ACC112 (cell line): ENCODE results near the gene IGF2R.
A peak's percentile ranks its signal among the peaks of the same experiment; 100 is the strongest.

Experiments used
- H2AFZ ChIP-seq: fragments of 200-600 bp; sonication (generic); one replicate; pipeline ENCODE4 v1.6.0; 2017; ENCODE audit warnings: antibody characterized with exemption, low read length; ENCODE audit not compliant: unreplicated experiment
- H3K27ac ChIP-seq: fragments of 200-600 bp; sonication (generic); 2 replicates; pipeline ENCODE4 v1.5.1; 2014; ENCODE audit warnings: low read depth, mild to moderate bottlenecking, antibody characterized with exemption, low read length, moderate library complexity
- H3K27me3 ChIP-seq: fragments of 200-600 bp; sonication (generic); 2 replicates; pipeline ENCODE4 v1.6.1; 2014; ENCODE audit warnings: mild to moderate bottlenecking, antibody characterized with exemption, low read length, moderate library complexity, mixed read lengths; ENCODE audit not compliant: insufficient read depth
- H3K36me3 ChIP-seq: fragments of 200-600 bp; sonication (generic); 2 replicates; pipeline ENCODE4 v1.6.1; 2016; ENCODE audit warnings: mild to moderate bottlenecking, antibody characterized with exemption, low read length, moderate library complexity, mixed read lengths; ENCODE audit not compliant: insufficient read depth
- H3K4me1 ChIP-seq: fragments of 200-600 bp; sonication (generic); one replicate; pipeline ENCODE4 v1.6.1; 2016; ENCODE audit warnings: low read length, mixed read lengths; ENCODE audit not compliant: insufficient read depth, unreplicated experiment, control insufficient read depth
- H3K4me3 ChIP-seq: fragments of 200-600 bp; sonication (generic); 2 replicates; pipeline ENCODE4 v1.5.1; 2014; ENCODE audit warnings: mild to moderate bottlenecking, low read depth, low read length
- H3K79me2 ChIP-seq: fragments of 200-600 bp; sonication (generic); one replicate; pipeline ENCODE4 v1.6.0; 2016; ENCODE audit warnings: low read length; ENCODE audit not compliant: control insufficient read depth, unreplicated experiment, insufficient read depth

The IGF2R gene

DNA sequence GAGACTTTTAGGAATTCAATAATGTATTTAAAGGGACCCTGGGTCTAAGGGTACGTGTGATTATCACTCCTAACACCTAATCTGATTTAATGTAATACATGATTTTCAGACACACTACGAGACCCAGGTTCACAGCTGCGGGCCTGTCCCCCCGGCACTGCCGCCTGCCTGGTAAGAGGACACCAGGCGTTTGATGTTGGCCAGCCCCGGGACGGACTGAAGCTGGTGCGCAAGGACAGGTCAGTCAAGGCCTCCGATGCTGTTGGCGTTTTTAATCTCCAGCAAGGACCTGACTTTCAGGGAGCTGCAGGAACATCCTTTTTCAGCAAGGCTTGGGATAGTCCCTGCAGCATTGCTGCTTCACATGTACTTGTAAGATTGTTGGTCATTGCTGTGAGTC lies 58.2 kb downstream of the IGF2R start:
- peaks cover 22% of the 10 kb centered on the region for H3K4me1 ChIP-seq
- peaks cover 24% of the 10 kb centered on the region for H3K36me3 ChIP-seq
- H3K79me2 ChIP-seq: peaks cover 7% of the 10 kb centered on the region
- no peak overlapping the region for H3K27ac ChIP-seq
- no peak overlapping the region for H2AFZ ChIP-seq
- H3K4me3 ChIP-seq: no peak overlapping the region
- H3K27me3 ChIP-seq: no peaks in the 10 kb centered on the region

DNA sequence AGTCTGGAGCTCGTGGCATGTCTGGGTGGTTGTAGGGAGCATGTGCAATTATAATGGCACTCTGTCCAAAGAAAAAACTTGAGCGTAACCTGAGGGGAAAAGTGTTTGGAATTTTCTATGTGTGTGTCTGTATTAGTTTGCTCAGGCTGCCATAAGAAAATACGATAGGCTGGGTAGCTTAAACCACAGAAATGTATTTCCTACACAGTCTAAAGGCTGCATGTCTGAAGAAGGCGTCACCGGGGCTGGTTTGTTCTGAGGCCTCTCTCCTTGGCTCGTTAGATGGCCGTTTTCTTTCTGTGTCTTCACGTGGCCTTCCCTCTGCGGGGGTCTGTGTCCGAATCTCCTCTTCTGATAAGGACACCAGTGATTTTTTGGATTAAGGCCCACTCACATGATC lies 59.0 kb downstream of the IGF2R start:
- Histone ChIP-seq H3K27me3 (no peaks in the 10 kb centered on the region), H2AFZ (no peak overlapping the region), H3K79me2 (peaks cover 7% of the 10 kb centered on the region), H3K27ac (no peak overlapping the region), H3K4me1 (peaks cover 22% of the 10 kb centered on the region), H3K36me3 (peaks cover 25% of the 10 kb centered on the region), H3K4me3 (no peak overlapping the region)

DNA sequence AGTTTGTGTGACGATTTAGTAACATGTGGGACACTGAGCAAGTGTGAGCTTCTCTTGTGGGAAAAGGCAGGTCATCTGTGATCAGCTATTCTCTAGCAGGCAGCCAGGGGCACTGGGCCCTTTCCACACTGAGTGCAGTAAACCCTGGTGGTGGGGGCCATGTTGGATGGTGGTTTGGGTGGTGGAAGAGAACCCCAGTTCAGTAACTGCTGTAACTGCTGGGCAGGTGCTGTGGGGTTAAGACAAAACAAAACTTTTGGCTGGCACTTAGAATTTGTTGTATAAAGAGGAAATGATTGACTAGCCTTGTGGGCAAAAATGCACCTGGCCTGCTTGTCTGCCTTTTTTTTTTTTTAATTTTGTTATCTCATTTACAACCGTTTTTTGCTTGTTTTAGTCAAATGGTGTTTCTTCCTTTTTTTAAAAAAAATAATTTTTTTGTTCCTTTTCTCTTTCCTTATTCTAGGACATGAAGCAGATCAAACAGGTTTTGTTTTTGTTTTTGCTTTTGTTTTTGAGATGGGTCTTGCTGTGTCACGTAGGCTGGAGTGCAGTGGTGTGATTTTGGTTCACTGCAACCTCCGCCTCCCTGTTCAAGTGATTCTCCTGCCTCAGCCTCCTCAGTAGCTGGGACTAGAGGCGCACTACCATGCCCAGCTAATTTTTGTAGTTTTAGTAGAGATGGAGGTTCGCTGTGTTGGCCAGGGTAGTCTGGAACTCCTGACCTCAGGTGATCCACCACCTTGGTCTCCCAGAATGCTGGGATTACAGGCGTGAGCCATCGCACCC lies 59.8 kb downstream of the IGF2R start:
- Histone ChIP-seq H3K27me3 (no peaks in the 10 kb centered on the region), H3K27ac (no peak overlapping the region), H3K36me3 (peaks cover 27% of the 10 kb centered on the region), H3K79me2 (peaks cover 7% of the 10 kb centered on the region), H3K4me1 (peaks cover 22% of the 10 kb centered on the region), H3K4me3 (no peak overlapping the region), H2AFZ (no peak overlapping the region)

DNA sequence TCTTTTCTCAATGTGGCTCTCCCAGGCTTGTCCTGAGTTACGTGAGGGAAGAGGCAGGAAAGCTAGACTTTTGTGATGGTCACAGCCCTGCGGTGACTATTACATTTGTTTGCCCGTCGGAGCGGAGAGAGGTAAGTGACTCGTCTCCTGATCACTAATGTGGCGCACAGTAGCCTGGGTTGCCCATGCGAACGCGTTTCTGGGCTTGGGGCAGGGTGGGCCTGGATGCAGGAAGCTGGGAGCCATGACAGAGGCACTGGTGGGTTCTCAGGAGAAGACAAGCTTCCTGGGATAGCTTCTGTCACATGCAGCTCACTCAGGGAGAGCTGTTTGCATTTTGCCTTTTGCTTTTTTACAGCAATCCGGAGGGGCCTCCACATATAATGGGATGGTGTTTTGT lies 60.6 kb downstream of the IGF2R start:
- peaks cover 7% of the 10 kb centered on the region for H3K79me2 ChIP-seq
- peaks cover 27% of the 10 kb centered on the region for H3K4me1 ChIP-seq
- H2AFZ ChIP-seq: no peak overlapping the region
- H3K36me3 ChIP-seq: peaks cover 31% of the 10 kb centered on the region
- peak overlapping the region; percentile 87 for H3K27ac ChIP-seq
- H3K4me3 ChIP-seq: no peak overlapping the region
- H3K27me3 ChIP-seq: no peaks in the 10 kb centered on the region

DNA sequence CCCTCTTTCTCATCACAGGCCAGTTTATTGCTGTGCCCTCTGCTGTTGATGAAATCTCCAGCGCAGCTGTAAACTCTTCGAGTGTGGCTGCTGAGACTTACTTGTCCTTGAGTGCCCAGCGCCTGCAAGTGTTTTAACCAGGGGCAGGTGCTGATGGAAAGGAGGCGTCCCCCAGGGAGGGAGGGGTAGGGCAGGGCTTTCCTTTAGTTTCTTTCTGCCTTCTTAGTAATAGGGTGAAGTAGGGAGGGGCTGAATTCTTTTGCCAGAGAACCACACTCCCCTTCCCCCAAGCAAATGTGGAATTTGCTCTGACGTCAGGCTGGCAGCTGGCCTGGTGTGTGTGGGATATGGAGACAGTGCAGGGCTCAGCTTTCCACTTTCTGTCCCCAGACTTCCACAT lies 61.2 kb downstream of the IGF2R start:
- peaks cover 33% of the 10 kb centered on the region for H3K4me1 ChIP-seq
- no peak overlapping the region for H3K4me3 ChIP-seq
- H3K36me3 ChIP-seq: peaks cover 27% of the 10 kb centered on the region
- H2AFZ ChIP-seq: no peak overlapping the region
- H3K27me3 ChIP-seq: no peaks in the 10 kb centered on the region
- H3K27ac ChIP-seq: peak overlapping the region; percentile 87
- peaks cover 7% of the 10 kb centered on the region for H3K79me2 ChIP-seq

DNA sequence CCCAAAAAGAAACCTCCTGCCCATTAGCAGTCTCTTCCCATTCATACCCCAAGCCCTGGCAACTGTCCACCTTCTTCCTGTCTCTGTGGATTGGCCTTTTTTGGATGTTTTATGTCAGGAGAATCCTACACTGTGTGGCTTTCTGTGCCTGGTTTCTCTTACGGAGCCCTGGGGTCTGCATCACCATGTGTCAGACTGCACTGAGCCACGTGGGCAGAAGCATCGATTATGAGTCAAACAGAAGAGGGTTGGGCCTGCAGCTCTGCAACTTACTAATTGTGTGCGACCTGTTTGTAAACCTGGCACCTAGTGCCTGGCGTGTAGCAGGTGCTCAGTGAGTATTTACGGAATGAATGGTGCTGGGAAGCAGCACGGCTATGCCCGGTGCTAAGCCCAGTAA lies 62.6 kb downstream of the IGF2R start:
- no peak overlapping the region for H3K4me3 ChIP-seq
- no peak overlapping the region; the same call in 1 of the 2 replicates for H3K27ac ChIP-seq
- peaks cover 7% of the 10 kb centered on the region for H3K79me2 ChIP-seq
- no peak overlapping the region for H2AFZ ChIP-seq
- peaks cover 46% of the 10 kb centered on the region for H3K4me1 ChIP-seq
- no peaks in the 10 kb centered on the region for H3K27me3 ChIP-seq
- H3K36me3 ChIP-seq: peaks cover 22% of the 10 kb centered on the region

DNA sequence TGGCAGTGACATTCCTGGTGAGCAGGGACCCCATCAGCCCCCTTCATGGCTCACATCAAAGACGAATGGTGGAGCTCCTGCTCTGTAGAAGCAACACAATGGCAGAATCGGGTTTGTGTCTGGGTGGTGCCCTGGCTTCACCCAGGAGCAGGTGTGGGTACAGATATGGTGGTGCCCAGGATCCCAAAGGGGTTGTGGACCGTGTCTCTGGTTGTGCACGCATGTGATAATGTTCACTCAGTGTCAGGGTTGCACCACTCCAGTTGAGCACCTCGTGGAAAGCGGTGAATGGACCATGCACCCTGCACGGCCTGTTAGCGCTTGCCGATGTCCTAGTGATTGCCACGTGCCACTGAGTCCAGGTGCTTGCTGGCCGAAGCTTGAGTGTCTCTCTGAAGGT lies 63.0 kb downstream of the IGF2R start:
- Histone ChIP-seq H3K27me3 (no peaks in the 10 kb centered on the region), H3K79me2 (peaks cover 7% of the 10 kb centered on the region), H3K4me1 (peaks cover 49% of the 10 kb centered on the region), H3K27ac (no peak overlapping the region), H3K4me3 (no peak overlapping the region), H3K36me3 (peaks cover 18% of the 10 kb centered on the region), H2AFZ (no peak overlapping the region)

DNA sequence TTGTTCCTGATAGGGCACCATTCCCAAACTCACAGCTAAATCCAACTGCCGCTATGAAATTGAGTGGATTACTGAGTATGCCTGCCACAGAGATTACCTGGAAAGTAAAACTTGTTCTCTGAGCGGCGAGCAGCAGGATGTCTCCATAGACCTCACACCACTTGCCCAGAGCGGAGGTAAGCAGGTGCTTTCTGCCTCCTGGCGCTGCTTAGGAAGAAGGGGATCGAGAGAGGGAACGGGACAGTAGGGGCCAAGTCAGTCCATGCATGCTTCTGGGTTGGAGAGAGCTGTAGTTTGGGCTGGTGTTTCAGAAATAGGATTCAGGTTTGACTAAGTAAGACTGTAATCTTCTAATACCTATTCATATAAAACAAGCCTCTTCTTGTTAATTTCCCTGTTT lies 63.7 kb downstream of the IGF2R start:
- Histone ChIP-seq H2AFZ (no peak overlapping the region), H3K27ac (no peak overlapping the region), H3K4me3 (no peak overlapping the region), H3K79me2 (peaks cover 7% of the 10 kb centered on the region), H3K36me3 (peaks cover 14% of the 10 kb centered on the region), H3K4me1 (peaks cover 55% of the 10 kb centered on the region), H3K27me3 (no peaks in the 10 kb centered on the region)

DNA sequence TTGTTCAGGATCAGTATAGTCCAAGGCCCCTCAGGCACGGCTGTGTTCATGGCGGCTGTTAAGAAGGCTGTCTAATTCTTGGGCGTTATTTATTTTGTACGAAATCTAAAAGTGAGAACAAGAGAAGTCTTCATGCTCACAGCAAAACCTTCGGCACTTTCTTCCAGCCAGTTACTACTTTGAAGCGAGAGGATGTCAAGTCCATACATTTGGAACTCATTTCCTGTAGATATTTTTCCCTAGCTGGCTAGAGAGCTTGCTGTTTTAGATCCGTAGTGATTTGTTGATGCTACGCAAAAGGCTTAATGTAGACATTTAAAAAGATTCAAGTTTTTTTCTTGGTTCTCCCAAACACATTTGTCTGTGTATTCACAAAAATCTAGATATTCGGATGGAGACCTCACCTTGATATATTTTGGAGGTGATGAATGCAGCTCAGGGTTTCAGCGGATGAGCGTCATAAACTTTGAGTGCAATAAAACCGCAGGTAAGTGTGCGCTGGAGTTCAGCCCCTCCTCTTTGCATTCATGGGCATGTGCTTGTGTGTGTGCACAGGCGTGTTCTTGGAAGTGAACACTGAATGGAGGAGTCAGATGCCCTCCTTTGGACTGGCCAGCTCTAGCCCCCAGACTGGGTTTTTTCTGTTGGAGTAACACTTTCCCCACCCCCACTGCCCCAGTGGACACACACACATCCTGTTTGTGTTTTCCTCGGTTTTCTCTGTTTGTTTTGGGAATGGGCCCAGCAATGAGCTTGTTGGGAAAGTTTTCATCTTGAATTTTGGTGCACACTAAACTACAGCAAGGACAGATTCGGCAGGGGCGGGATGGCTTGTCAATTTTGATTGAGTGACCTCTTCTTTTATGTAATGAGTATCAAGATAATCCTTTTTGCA lies 65.4 kb downstream of the IGF2R start:
- Histone ChIP-seq H3K27ac (peak overlapping the region; percentile 97; the same call in 1 of the 2 replicates), H3K36me3 (peaks cover 11% of the 10 kb centered on the region)

DNA sequence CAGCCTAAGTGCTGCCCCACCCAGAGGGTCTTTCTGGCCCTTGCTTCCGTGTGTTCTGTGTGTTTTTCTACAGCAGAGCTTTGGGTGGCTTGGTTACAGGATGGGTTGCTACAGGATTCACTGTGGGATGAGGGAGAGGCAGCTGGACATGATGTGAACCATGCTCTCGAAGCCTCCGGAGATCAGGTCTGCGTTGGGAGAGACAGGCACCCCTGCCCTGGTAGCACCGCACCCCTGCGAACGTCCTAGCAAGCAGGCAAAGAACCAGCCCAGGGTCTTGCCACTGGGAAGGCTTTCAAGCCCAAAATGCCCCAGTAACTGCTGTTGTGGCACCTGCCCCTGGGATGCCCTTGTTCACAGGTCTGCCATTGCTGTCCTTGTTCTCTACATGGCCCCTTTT lies 66.4 kb downstream of the IGF2R start:
- peaks cover 53% of the 10 kb centered on the region for H3K4me1 ChIP-seq
- H3K27ac ChIP-seq: peak overlapping the region; percentile 97
- peaks cover 11% of the 10 kb centered on the region for H3K36me3 ChIP-seq
- no peak overlapping the region for H2AFZ ChIP-seq
- peaks cover 7% of the 10 kb centered on the region for H3K79me2 ChIP-seq
- no peaks in the 10 kb centered on the region for H3K27me3 ChIP-seq
- H3K4me3 ChIP-seq: no peak overlapping the region

More for the DNA sequence above, 65.4 kb downstream of the IGF2R start:
- Histone ChIP-seq H2AFZ (no peak overlapping the region), H3K4me3 (no peak overlapping the region), H3K79me2 (peaks cover 7% of the 10 kb centered on the region), H3K4me1 (peaks cover 61% of the 10 kb centered on the region), H3K27me3 (no peaks in the 10 kb centered on the region)
